GM10847 (cell line): ENCODE results near the gene SLC9A1.

Experiments
- POLR2A ChIP-seq: IDR thresholded peaks from 2 replicates; pipeline ENCODE4 v1.6.1; 2011; ENCODE audit not compliant: insufficient read length; ENCODE audit errors: extremely low read depth

The SLC9A1 gene

GRCh38 chr1:27126391-27126790, 28.5 kb downstream of the SLC9A1 start:
- TF ChIP-seq POLR2A = no peak

- no peak for TF ChIP-seq POLR2A
Observed at GRCh38 chr1:27124405-27124804, 30.5 kb downstream of the SLC9A1 start.

GRCh38 chr1:27122652-27123051, 32.3 kb downstream of the SLC9A1 start:
- no peak for TF ChIP-seq POLR2A

GRCh38 chr1:27120854-27121253, 34.1 kb downstream of the SLC9A1 start:
- no peak for TF ChIP-seq POLR2A

- TF ChIP-seq POLR2A = no peak
Observed at GRCh38 chr1:27118440-27118689, 36.6 kb downstream of the SLC9A1 start.

GRCh38 chr1:27117733-27118439, 37.0 kb downstream of the SLC9A1 start:
- no peak for TF ChIP-seq POLR2A

- no peak for TF ChIP-seq POLR2A
Observed at GRCh38 chr1:27116697-27117096, 38.2 kb downstream of the SLC9A1 start.

- no peak for TF ChIP-seq POLR2A
Observed at GRCh38 chr1:27116232-27116631, 38.7 kb downstream of the SLC9A1 start.

- TF ChIP-seq POLR2A = no peak
Observed at GRCh38 chr1:27114546-27114945, 40.4 kb downstream of the SLC9A1 start.

GRCh38 chr1:27113861-27114260, 41.1 kb downstream of the SLC9A1 start:
- no peak for TF ChIP-seq POLR2A

- no peak for TF ChIP-seq POLR2A
Observed at GRCh38 chr1:27111626-27112573, 43.0 kb downstream of the SLC9A1 start.

- TF ChIP-seq POLR2A = no peak
Observed at GRCh38 chr1:27109103-27109822, 45.7 kb downstream of the SLC9A1 start.

- TF ChIP-seq POLR2A = no peak
Observed at GRCh38 chr1:27108588-27108987, 46.3 kb downstream of the SLC9A1 start.

- TF ChIP-seq POLR2A = no peak
Observed at GRCh38 chr1:27106561-27107323, 48.2 kb downstream of the SLC9A1 start.

- TF ChIP-seq POLR2A = no peak
Observed at GRCh38 chr1:27105018-27105417, 49.9 kb downstream of the SLC9A1 start.
